Stimulated activated CD8-positive, alpha-beta memory T cell treated with anti-CD3 and anti-CD28 coated beads, Interleukin-12 subunit alpha, Interleukin-12 subunit beta, amount 100 ng/mL, for 24 hours (primary cell): ENCODE measurements around the gene HOXB6.

ENCODE experiments used
- DNase-seq: peaks from one replicate; pipeline ENCODE4 v3.0.0-alpha.2; 2020; ENCODE audit errors: extremely low read depth

HOXB6 gene

DNA sequence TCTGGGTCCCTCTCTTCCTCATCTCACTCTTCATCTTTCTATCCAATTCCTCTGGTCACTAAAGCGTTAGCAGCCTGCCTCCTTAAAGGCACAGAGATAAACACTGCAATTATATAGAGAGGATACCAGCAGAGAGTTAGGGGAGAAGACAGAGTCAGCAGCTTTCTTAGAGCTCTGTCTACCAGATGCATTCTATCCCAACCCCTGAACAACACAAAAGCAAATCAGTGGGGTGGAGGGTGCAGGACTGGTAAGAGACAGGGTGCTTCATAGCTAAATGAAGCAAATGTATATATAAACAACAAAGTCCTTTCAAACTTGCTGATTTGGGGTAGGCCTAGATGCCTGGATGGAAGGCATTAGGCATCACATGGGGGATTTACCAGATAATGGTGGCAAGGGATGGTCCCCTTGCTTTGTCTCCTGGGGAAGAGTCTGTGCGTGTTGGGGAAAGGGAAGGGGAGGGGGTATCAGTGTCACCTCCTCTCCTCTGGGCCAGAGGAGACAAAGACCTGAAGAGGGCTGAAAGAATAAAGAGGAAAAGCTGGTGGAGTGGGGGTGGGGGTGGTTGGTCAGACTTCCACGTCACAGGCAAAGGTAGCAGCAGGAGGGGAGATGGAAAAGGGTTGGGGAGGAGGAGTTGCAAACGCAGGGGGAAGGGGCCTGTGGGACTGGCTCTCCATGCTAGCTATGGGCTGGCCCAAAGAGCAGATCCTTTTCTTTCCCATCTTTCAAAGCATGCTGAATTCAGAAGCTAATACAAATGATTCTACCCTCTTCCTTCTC is 38.7 kb downstream of the HOXB6 start:
- no peak for DNase-seq

DNA sequence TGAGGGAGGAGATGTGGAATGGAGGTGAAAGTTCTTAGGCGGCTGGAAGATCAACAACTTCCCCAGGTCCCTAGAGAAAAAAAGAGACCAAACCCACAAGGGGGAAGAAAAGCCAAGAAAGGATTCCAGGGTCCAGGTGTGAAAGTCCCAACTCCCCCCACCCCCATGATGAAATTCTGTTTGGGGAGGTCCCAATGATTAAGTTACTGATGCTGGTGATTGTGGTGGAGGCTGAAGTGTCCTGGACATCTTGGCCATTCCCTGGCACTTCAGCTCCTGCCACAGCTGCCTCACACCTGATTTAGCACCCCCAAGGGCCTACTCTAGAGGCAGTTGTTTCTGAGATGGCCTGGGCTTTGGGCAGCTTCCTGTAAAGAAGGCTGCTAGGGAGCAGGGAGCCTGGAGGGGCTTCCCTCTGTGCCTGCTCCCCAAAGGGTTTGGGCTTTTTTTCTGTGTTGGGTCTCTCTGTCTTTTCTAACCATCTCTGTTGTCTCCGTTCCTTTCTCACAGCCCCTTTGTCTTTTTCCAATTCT is 39.7 kb downstream of the HOXB6 start:
- DNase-seq: no peak

DNA sequence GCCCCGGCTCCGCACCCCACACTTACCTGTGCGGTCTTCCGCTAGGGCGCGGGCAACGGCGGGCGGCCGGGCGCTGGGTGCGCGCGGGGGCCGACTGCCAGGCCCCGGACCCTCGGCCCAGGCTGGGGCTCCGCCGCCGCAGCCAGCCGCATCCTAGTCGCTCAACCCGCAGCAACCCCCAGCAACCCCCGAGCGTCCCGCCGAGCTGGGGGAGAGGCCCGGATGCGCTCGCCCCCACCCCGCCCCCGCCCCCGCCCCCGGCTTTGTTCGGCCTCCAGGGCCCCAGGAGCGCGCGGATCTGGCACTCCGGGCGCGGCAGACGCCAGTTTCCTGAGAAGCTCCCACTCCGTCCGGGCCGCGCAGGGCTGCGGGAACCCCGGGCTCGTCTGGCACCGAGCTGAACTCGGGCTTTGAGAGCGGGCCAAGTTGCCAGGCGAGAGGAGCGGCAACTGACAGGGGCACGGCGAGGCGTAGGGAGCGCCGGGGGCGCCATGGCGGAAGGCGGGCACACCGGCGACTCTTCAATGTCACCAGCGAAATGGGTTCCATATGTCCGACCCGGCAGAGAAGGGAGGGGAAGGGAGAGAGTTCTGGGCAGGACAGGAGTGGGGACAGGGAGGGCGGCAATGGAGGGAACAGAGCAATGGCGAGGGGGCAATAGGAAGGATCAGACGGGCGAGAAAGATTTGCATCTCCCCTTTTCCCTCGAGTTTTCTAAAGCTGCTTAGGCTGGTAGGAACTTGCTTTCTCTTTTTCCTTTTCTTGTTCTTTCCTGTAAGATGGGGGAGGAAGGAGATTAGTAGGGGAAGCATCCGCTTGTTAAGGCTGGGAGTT is 40.4 kb downstream of the HOXB6 start:
- no peak for DNase-seq

DNA sequence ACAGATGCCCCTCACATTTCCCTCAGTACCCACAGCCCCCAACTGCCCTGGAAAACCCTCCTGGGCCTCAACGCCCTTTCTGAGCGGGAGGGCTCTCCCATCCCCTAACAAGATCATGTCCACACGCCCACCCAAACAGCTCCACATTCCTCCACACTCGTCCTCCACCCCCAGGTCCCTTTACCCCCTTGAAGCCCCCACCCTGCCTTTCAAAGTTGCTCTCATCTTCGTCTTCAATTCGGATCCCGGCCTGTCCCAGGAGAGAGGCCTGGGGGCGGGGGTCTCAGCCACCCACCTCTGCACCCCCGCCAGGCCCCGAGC is 41.0 kb downstream of the HOXB6 start:
- DNase-seq: no peak

DNA sequence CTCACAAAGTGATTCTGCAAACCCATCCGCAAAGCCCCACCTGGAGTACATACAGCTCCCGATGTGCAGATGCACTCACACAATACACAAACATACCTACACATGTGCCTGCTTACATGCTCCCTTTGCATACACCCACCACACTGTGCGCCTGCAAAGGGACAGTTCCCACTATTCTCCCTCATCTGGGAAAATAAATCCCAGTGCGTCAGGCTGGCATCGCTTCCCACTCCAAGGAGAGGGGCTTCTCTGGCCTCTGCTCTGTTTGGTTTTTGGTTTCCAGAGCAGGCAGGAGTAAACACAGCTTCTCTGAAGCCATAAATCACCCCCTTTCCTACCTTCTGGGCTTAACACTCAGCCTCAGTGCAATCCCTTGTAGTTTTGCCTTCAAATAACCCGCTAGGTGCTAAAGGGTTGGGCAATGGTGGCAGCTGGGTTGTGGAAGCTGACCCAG is 41.4 kb downstream of the HOXB6 start:
- no peak for DNase-seq

DNA sequence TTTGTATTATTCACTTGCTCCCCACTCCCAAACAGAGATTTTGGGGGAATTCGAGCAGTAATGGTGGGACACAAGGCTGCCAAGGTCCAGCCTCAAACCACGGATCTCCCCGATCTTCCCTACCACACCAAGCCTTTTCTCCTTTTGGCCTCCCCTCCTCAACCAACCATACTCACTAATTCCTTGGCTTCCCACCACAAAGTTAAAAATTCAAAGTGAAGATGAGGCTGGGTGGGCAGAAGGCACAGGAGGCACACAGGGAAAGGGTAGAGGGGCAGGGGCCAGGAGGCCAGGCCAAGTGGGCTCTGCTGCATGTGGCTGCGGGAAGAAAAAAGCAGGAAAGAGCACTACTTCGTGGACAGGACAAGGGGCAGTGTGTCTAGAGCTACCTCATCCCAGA is 41.9 kb downstream of the HOXB6 start:
- no peak for DNase-seq

DNA sequence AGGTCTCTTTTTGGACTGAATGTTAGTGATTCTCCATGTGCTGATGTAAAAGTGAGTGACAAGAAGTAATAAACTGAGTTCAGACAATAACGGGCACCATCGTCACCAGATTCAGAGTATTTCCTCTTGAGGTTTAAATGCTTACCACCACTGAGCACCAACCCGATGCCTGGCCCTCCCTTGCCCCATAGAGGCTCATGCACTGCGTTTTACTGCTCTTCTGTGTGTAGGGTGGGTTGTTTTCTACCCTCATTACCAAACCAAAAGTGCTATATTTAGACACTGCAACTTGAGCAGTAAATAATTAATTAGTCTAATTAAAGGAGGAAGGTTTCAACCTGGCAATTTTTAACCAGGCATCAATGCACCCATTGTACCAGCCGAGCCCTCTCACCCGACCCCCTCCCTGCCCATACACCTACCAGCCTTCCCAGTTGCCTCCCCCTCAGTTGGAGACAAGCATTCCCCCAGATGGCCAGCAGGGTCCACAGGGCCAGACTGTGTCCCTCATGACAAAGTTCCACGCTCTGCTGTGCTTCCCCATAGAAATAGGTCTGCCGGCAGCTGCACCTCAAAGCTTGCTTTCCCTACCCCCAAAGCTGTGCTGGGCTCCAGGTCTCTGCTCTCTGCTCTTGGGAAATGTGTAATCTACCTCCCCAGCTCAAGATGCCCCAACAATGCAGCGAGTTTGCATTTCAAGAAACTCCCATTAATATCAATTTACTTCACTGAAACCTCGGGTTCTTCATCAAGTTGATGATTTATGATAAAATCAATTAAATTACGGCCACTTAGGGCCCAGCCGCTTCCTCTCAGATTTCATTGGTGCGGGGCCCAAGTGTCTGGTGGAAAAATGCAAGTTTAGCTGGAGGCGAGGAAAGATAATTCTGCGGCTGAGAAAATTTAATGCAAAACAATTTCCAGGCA is 42.6 kb downstream of the HOXB6 start:
- no peak for DNase-seq

DNA sequence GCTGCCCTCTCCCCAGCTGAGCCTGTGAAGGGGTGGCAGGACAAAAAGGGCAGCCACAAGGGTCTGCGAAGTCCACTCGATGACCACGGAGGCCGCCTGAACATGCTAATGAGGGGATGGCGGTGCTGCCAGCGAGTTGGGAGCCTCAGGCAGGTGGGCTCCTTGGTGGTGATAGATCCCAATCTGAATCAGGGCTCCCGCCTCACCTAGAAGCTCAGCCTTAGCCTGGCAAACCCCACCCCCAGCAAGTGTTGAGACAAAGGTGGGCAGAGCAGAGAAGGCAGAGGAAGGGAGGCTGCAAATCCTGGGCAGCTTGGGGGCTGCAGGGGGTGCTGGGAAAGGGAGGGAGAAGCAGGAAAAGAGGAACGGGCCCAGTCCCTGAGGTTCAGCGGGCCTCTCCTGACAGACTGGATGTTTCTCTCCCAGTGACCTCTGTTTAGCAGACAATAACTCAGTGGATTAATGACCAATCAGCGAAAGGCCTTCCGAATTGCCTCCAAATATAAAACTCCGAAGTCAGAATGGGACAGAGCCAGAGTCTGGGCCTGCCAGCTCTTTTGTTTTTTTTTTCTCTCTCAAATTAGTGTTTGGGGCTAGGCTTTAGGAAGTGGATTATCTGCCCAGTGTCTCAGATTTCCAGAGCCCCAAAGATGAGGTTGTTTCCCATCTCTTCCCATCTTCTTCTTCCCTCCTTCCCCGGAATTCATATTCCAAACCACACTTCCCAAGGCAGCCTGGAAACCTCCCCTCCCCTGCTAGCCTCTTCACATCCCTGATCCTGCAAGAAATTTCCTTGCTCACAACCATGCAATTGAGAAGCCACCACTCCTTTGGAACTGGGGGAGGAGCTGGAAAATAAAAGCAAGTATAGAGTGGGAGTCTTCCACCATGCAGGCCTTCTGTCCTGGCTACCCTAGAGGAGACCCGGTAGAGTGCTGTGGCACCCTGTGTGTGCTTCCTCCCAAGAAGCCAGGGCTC is 44.7 kb downstream of the HOXB6 start:
- no peak for DNase-seq

DNA sequence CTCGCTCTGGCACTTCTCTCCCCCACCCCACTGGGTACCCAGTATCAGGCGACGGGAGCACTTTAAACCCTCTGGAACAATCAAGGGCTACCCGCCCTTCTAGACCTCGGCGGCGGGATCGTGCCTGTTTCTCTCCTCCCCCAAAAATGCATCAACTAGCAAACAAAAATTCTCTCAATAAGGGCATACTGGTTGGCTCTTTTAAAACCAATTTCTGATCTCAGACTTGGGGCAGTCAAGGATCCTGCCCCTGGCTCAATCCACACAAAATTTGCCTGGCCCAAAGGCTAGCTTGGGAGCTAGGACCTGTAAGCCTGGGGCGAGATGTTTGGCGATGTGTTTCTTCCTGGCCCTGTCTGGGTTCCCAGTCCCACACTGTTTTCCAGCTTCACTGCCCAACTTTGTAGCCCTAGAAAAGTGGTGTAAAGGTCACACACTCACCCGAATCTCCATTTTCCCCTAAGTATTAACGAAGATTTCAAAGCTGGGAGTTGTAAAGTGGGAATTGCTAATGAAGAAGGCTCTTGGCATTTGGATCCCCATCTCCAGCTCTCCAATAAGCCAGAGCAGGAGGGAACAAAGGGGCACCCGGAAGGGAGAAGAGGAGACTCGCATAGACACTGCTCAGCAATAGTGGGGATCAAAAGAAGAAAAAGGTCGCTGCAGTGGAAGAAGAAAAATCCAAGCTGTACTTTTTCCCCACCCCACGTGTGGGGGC is 45.5 kb downstream of the HOXB6 start:
- DNase-seq: no peak

DNA sequence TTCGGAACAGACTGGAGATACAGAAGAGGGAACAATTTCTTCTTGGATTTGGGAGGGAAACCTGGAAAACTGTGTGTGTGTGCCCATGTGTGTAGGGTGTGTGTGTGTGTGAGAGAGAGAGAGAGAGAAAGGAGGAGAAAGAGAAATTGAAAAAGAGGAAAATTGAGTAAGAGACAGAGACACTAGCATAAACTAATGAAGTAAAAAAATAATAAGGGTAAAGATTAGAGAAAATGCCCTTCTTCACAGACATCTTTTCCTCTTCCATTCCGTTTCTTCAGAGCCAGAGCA is 46.0 kb downstream of the HOXB6 start:
- DNase-seq: no peak

DNA sequence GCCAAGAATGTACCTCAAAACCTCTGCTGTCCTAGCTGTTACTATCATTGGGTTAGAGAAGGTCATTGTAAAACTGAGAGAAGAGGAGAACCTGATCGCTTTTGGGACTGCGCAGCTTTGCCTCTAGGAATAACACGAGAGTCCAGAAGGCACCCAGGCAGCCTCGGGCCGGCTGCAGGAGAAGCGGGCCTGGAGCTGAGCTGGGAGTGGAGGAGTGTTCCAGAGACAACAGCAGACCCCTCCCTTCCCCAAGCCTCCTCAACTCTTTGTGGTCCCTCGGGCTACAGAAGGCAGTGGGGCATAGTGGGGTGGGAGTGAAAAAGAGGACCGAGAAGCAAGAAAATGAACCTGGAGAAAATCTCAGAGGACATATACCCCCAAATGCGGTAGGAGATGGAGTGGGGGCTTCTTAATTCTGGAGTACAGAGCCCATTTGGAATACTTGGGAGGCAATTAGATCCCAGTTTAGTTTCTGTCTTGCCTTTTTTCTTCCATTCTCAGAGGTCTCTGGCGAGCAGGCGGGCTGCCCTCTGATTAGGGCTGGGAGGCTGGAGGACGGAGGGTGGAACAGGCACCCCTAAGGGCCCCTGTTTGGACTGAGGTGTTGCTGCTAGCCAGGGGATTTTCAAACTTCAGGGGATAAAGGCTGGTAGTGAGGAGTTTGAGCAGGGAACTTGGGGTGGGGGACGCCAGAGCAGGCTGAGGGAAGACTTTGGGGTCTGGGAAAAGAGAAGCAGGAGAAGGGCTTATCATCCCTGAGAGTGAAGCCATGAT is 46.5 kb downstream of the HOXB6 start:
- DNase-seq: no peak

DNA sequence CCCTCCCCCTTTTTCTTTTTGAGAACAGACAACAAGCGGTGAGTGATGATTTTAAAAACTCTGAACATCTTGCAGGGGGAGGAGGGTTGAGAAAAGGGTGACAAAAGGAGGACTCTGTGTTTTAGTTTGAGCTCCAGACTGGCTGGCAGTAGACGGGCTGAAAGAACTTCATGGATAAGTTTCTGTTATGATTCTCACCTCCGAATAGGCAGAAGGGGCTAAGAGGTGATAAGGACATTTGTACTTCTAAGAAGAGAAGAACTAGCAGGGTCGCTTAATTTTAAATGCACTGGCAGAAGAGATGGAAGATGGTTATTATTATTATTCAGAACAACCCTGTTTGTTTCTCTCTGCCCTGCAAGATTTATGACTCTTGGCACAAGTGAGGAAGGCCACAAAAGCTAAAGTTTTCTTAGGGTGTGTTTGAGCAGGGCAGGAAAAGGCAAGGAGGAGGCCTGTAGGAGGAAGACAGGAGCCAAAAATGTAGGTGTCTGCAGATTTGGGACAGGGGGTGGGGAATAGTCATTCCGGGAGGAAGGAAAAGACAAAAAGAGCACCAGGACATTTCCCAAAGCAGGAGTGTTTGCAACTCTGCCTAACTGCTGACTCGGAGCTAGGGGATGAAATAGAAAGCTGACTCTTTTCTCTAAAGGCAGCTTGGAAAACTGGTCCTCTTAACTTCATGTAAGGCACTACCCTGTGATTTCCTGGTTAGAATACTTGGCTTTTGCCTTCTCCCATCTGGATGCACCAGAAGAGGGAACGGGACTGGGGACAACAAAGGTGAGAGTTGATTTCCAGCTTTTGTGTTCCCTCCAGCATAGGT is 48.0 kb downstream of the HOXB6 start:
- no peak for DNase-seq

DNA sequence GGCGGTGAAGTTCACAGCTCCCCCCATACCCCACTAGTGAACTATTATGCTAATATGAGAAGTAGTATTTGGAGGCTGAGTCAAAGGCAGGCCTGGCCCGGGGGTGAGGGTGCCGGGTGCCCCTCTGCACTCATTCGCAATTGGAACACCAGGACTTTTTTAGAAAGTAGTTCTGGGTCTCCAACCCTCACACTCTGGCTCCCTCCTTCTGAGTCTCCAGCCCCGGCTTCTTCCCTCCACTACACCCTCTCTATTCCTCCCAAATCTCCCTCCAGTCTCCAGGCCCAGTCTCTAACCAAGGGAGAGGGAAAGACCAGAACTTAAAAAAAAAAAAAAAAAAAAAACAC is 48.6 kb downstream of the HOXB6 start:
- DNase-seq: no peak

DNA sequence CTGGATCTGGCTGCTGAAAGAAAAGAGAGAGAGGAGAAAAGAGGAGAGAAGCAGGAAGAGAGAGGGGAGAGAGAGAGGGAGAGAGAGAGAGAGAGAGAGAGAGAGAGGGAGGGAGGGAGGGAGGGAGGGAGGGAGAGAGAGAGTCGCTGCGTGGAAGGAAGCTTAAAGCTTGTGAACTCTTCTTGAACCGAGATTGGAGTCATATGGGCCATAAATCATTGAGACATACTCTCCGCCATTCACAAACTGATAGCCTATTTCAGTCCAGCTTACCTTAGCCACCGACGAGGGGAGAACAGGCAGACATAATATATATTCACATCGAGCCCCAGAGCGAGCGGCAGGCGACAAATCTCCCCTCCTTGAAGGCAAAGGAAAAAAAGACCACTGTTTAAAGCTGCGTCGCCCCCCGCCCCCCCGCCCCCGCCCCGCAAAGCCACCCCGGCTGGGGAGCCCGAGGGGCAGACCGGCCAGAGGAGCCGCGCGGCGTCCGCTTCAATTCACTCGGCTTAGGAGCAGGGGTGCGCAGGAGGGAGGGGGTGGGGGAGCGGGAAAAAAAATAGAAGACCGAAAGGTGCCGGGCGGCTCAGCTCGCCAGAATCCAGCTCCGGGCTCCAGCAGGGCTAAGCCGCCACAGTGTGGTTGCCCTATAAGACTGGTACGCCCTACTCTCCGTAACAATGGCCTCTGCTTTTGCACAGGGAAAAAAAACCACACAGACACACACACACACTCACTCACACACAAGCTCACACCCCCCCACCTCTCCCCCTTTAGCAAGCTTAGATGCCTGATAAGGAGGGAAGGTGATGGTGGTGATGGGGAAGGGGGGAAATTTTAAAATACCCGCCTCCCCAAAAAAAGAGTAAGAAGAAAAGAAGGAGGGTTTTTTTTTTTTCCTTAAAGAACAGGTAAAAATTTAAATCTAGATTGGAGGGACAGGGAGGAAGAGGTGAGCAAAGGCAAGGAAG is 49.2 kb downstream of the HOXB6 start:
- DNase-seq: no peak

DNA sequence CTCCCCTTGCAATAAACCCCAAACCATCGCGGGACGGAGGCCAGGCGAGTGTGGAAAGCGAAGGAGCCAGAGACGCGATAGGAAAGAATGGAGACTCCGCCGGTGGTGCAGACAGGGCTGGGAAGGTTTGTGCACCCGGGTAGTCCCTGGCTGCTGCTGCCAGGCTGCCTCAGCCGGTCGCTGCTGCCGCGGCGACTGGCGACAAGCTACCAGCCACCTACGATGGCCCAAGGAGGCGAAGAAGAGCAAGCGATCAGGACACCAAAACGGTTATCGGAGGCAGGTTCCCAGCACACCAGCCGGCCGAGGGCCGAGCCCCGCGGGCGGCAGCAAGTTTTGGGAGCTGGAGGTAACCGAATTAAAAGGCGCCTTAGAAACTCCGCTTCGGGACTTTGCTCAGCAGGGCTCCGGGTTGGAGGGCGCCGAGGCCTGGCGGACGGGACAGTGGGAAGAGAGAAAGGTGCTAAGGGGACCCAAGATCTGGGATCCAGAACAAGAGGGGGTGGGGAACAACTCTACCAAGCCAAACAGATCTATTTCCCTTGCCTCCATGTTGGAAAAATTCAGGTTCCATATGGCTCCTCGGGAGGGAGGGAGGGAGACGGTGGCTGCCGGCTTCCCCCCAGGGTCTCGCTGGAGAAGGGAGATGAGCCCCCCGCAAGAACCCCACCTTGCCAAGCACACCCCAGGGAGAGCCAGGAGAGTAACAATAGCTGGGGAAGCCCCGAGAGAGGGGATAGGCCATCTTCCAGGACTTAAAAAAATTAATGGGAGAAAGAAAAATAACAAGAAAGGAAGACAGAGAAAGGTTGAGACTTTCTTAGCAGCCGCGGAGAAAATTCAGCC is 50.2 kb downstream of the HOXB6 start:
- no peak for DNase-seq

DNA sequence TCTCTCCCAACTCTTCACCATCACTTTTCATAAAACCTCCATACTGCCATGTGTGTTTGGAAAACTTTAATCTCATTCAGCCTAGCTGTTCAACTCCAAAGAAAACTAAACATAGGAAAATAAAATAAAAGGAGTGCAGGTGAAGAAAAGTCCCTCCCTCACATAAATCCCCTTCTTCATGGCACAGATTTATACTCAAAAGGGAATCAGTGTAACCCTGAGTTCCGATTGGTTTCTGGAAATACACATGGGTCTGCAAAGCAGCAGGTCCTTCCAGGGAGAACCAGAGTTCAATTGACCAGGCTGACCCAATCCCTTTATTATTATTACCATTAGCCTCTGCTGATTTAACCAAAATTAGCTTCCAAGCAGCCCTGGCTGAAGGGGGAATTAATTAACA is 51.0 kb downstream of the HOXB6 start:
- no peak for DNase-seq

DNA sequence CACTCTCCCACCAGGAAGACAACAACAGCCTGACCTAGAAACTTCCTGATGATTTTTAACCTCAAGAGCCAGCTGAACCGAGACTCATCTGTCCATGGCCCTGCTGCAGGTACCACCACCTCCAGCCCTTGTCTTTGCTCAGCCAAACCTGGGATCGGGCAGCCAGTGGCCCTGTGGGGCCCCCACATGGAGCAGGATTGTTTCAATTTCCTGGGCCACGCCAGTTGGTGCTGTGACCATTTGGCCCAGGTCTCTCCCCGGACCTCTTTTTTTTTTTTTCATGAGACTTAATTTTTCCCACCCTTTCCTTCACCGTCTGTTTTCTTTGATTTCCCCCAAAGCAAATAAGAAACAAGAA is 51.6 kb downstream of the HOXB6 start:
- DNase-seq: no peak
